Measurements from ENCODE around the gene PPDPF.

The PPDPF gene

GRCh38 chr20:63529861-63530787 lies 9.6 kb downstream of the PPDPF start:
- H3K79me2 ChIP-seq (ENCODE audit: control insufficient read depth, low read length): no peaks in the 10 kb centered on the region
- peaks cover 4% of the 10 kb centered on the region; the same call in 1 of the 2 replicates for H3F3A ChIP-seq (ENCODE audit: control insufficient read depth, insufficient read depth)
- H3K27me3 ChIP-seq (ENCODE audit: control insufficient read depth, low read length): peaks cover 20% of the 10 kb centered on the region
- no peak overlapping the region for H3K4me3 ChIP-seq (ENCODE audit: low read length)
- H3K9me2 ChIP-seq (replicated peaks; ENCODE audit: control insufficient read depth, low read length): no peaks in the 10 kb centered on the region
- H3K36me3 ChIP-seq (ENCODE audit: control insufficient read depth, low read length): no peaks in the 10 kb centered on the region
- peaks cover 4% of the 10 kb centered on the region; the same call in 1 of the 2 replicates for H3K4me1 ChIP-seq (ENCODE audit: control insufficient read depth, low read length)
- no peaks in the 10 kb centered on the region for H3K9me3 ChIP-seq (ENCODE audit: control insufficient read depth, insufficient read depth, low read length)
- no peak for TF ChIP-seq CTCF (IDR thresholded peaks at IDR 0.05; ENCODE audit: low read depth, low read length, poor library complexity, severe bottlenecking)
- no peak for TF ChIP-seq EZH2phosphoT487 (IDR thresholded peaks at IDR 0.05; ENCODE audit: borderline replicate concordance, low read length)
- H3K4me2 ChIP-seq (ENCODE audit: low read length): no peak overlapping the region
- no peak overlapping the region for H3K27ac ChIP-seq (ENCODE audit: low read depth, low read length)
- no peaks in the 10 kb centered on the region for H4K20me1 ChIP-seq (ENCODE audit: control insufficient read depth, insufficient read depth, low read depth, low read length)

- no peak for TF ChIP-seq CTCF (IDR thresholded peaks at IDR 0.05; ENCODE audit: low read depth, low read length, poor library complexity, severe bottlenecking)
- TF ChIP-seq EZH2phosphoT487 (IDR thresholded peaks at IDR 0.05; ENCODE audit: borderline replicate concordance, low read length): no peak
- H3F3A ChIP-seq (ENCODE audit: control insufficient read depth, insufficient read depth): peaks cover 3% of the 10 kb centered on the region; the same call in 1 of the 2 replicates
Observed at GRCh38 chr20:63530788-63531160, 10.2 kb downstream of the PPDPF start.

DNA sequence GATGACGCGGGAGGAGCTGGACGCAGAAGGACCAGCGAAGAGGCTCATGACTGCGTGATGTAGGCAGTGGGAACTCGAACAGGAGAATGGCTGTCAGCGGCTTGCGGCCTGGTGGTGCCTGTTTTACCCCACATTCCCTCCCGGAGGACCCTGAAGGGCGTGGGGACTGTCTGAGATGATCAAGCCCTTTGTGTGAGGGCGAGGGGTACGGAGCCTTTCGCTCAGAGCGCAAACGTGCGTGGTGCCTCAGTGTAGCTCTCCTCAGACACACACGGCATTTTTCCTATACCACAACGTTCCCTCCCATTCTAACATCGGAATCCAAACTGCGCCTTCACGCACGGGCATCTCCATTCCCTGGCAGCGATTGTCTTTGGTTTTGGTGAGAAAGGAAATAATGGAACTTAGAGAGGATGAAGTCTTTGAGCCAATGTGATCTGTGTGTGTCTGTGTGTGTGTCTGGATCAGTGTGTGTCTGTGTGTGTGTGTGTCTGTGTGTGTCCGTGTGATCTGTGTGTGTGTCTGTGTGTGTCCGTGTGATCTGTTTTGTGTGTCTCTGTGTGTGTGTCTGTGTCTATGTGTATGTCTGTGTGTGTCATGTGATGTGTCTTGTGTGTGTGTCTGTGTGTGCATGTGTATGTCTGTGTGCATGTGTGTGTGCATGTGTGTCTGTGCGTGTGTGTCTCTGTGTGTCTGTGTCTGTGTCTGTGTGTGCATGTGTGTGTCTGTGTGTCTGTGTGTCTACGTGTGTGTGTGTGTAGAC lies 11.3 kb downstream of the PPDPF start:
- Histone ChIP-seq H3K4me1 (ENCODE audit: control insufficient read depth, low read length) (peaks cover 6% of the 10 kb centered on the region), H3K79me2 (ENCODE audit: control insufficient read depth, low read length) (no peaks in the 10 kb centered on the region), H3K9me3 (ENCODE audit: control insufficient read depth, insufficient read depth, low read length) (no peaks in the 10 kb centered on the region), H3K9me2 (replicated peaks; ENCODE audit: control insufficient read depth, low read length) (no peaks in the 10 kb centered on the region), H3K4me3 (ENCODE audit: low read length) (no peak overlapping the region), H4K20me1 (ENCODE audit: control insufficient read depth, insufficient read depth, low read depth, low read length) (no peaks in the 10 kb centered on the region), H3K36me3 (ENCODE audit: control insufficient read depth, low read length) (no peaks in the 10 kb centered on the region), H3F3A (ENCODE audit: control insufficient read depth, insufficient read depth) (peaks cover 3% of the 10 kb centered on the region; the same call in 1 of the 2 replicates), H3K27me3 (ENCODE audit: control insufficient read depth, low read length) (peaks cover 20% of the 10 kb centered on the region), H3K4me2 (ENCODE audit: low read length) (no peak overlapping the region), H3K27ac (ENCODE audit: low read depth, low read length) (no peak overlapping the region)
- TF ChIP-seq EZH2phosphoT487 (IDR thresholded peaks at IDR 0.05; ENCODE audit: borderline replicate concordance, low read length) (no peak), CTCF (IDR thresholded peaks at IDR 0.05; ENCODE audit: low read depth, low read length, poor library complexity, severe bottlenecking) (no peak)

More at GRCh38 chr20:63530788-63531160, 10.2 kb downstream of the PPDPF start:
- H3K4me3 ChIP-seq (ENCODE audit: low read length): no peak overlapping the region
- no peak overlapping the region for H3K4me2 ChIP-seq (ENCODE audit: low read length)
- peaks cover 3% of the 10 kb centered on the region; the same call in 1 of the 2 replicates for H3K4me1 ChIP-seq (ENCODE audit: control insufficient read depth, low read length)
- no peaks in the 10 kb centered on the region for H3K36me3 ChIP-seq (ENCODE audit: control insufficient read depth, low read length)
- no peaks in the 10 kb centered on the region for H3K9me2 ChIP-seq (replicated peaks; ENCODE audit: control insufficient read depth, low read length)
- H3K79me2 ChIP-seq (ENCODE audit: control insufficient read depth, low read length): no peaks in the 10 kb centered on the region
- H3K9me3 ChIP-seq (ENCODE audit: control insufficient read depth, insufficient read depth, low read length): no peaks in the 10 kb centered on the region
- H4K20me1 ChIP-seq (ENCODE audit: control insufficient read depth, insufficient read depth, low read depth, low read length): no peaks in the 10 kb centered on the region
- H3K27me3 ChIP-seq (ENCODE audit: control insufficient read depth, low read length): peaks cover 20% of the 10 kb centered on the region
- H3K27ac ChIP-seq (ENCODE audit: low read depth, low read length): no peak overlapping the region

Data from DOHH2 (cell line).